B cell (primary cell): ENCODE results near the gene TSPAN33. TPM values are rescaled to one million over a fixed set of nuclear protein-coding genes. Genes with fewer than 3 reads are reported as not detected.

ENCODE experiments used
- ATAC-seq: fragments of 200-7000 bp; cut with Tn5 transposase; one replicate; pipeline ENCODE4 v1.10.0; 2021; ENCODE audit warnings: low read depth, mild to moderate bottlenecking, moderate number of reproducible peaks, moderate library complexity
- CTCF ChIA-PET: fragments of 350-600 bp; sonication (Branson Sonifier 250); formaldehyde crosslinking; loops from one replicate; lab custom pipeline; 2021; ENCODE audit warnings: antibody characterized with exemption, inconsistent platforms; lab: Charles Lee
- POLR2A ChIA-PET: fragments of 350-600 bp; sonication (Branson Sonifier 250); formaldehyde crosslinking; loops from one replicate; lab custom pipeline; 2021; ENCODE audit warnings: antibody characterized with exemption; lab: Charles Lee
- DNase-seq: peaks from one replicate; pipeline ENCODE4 v3.0.0; 2013
- H2AFZ ChIP-seq: 2 replicates; pipeline ENCODE4 v1.6.1; 2012; ENCODE audit warnings: mild to moderate bottlenecking, low read depth, low read length; ENCODE audit not compliant: insufficient read depth, poor library complexity, severe bottlenecking
- H3K27ac ChIP-seq, 2 donors: 1 replicate in 1 of 2; 2 replicates in 1 of 2; pipeline ENCODE4 v1.5.1; 2012 to 2013; ENCODE audit warnings: low read length in 2 of 2, mild to moderate bottlenecking in 2 of 2, moderate library complexity in 1 of 2
- H3K27me3 ChIP-seq, 4 experiments: fragments of 200-600 bp in 1 of 4; sonication (generic) in 1 of 4; replicated peaks in 1 of 4; 1 replicate in 2 of 4; 2 replicates in 2 of 4; pipeline versions ENCODE4 v1.6.1 to v1.7.0; 2013 to 2016; ENCODE audit warnings: low read length in 3 of 4, mild to moderate bottlenecking in 2 of 4, mixed read lengths in 1 of 4, moderate library complexity in 1 of 4; ENCODE audit not compliant: insufficient read depth in 4 of 4, control insufficient read depth in 3 of 4; ENCODE audit errors: control extremely low read depth in 1 of 4
- H3K36me3 ChIP-seq, 2 experiments: replicated peaks in 1 of 2; 1 replicate in 1 of 2; 2 replicates in 1 of 2; pipeline versions ENCODE4 v1.6.1 to v1.7.1; 2013; ENCODE audit warnings: low read length in 1 of 2; ENCODE audit not compliant: insufficient read depth in 2 of 2, control insufficient read depth in 1 of 2; ENCODE audit errors: control extremely low read depth in 1 of 2, extremely low read depth in 1 of 2
- H3K4me1 ChIP-seq, 2 donors: fragments of 200-600 bp in 1 of 2; sonication (generic) in 1 of 2; 1 replicate in 1 of 2; 2 replicates in 1 of 2; pipeline versions ENCODE4 v1.5.1 to v1.6.1; 2013 to 2017; ENCODE audit warnings: low read length in 2 of 2; ENCODE audit not compliant: control insufficient read depth in 2 of 2, insufficient read depth in 2 of 2
- H3K4me2 ChIP-seq: replicated peaks from 2 replicates; pipeline ENCODE3; 2012; ENCODE audit warnings: mild to moderate bottlenecking, low read depth, low read length; ENCODE audit not compliant: poor library complexity, severe bottlenecking
- H3K4me3 ChIP-seq, 5 experiments: fragments of 200-600 bp in 1 of 5; sonication (generic) in 1 of 5; 1 replicate in 3 of 5; 2 replicates in 2 of 5; pipeline versions ENCODE4 v1.5.1 to v1.7.0; 2011 to 2016; ENCODE audit warnings: low read length in 4 of 5, mild to moderate bottlenecking in 4 of 5, low read depth in 2 of 5, control low read depth in 1 of 5, moderate library complexity in 1 of 5; ENCODE audit not compliant: insufficient read depth in 1 of 5; ENCODE audit errors: control extremely low read depth in 1 of 5, extremely low read depth in 1 of 5
- H3K79me2 ChIP-seq: fragments of 200-600 bp; sonication (generic); one replicate; pipeline ENCODE4 v1.6.0; 2016; ENCODE audit warnings: low read length; ENCODE audit not compliant: control insufficient read depth, insufficient read depth
- H3K9ac ChIP-seq: fragments of 200-600 bp; sonication (generic); 2 replicates; pipeline ENCODE4 v1.6.1; 2017; ENCODE audit warnings: mild to moderate bottlenecking, low read length, moderate library complexity
- H3K9me3 ChIP-seq, 3 donors: one replicate each; pipeline versions ENCODE4 v1.6.1 to v1.7.1; 2013; ENCODE audit warnings: low read length in 2 of 3; ENCODE audit not compliant: control insufficient read depth in 2 of 3, insufficient read depth in 1 of 3; ENCODE audit errors: control extremely low read depth in 1 of 3
- H4K20me1 ChIP-seq: 2 replicates; pipeline ENCODE4 v1.6.0; 2012; ENCODE audit warnings: mild to moderate bottlenecking, low read length; ENCODE audit not compliant: insufficient read depth, control insufficient read depth, poor library complexity, severe bottlenecking
- H3K27ac Mint-ChIP-seq: one replicate; pipeline ENCODE4 v1.8.0; 2021; ENCODE audit warnings: mixed read lengths
- H3K27me3 Mint-ChIP-seq: one replicate; pipeline ENCODE4 v1.8.0; 2021; ENCODE audit warnings: mixed read lengths
- H3K4me1 Mint-ChIP-seq: one replicate; pipeline ENCODE4 v1.8.0; 2021; ENCODE audit warnings: mixed read lengths
- H3K4me3 Mint-ChIP-seq: one replicate; pipeline ENCODE4 v1.8.0; 2021; ENCODE audit warnings: mixed read lengths
- H3K9me3 Mint-ChIP-seq: one replicate; pipeline ENCODE4 v1.8.0; 2022; ENCODE audit warnings: mixed read lengths; ENCODE audit not compliant: insufficient read depth
- CTCF ChIP-seq: fragments of 200-600 bp; IDR thresholded peaks from one replicate; pipeline ENCODE4 v1.8.0; 2022; ENCODE audit warnings: antibody characterized with exemption, mild to moderate bottlenecking
- EZH2 ChIP-seq: IDR thresholded peaks from 2 replicates; pipeline ENCODE4 v1.6.1; 2012; ENCODE audit warnings: borderline replicate concordance, low read depth, mild to moderate bottlenecking, moderate library complexity, low read length; ENCODE audit not compliant: insufficient read depth, poor library complexity, severe bottlenecking
- WGBS: methylation state at CpG from one replicate; pipeline ENCODE4 v1.1.5; 2013; ENCODE audit warnings: missing lambda C conversion rate; ENCODE audit not compliant: insufficient coverage; 5-methylcytosine and 5-hydroxymethylcytosine counted together
- intact Hi-C: fragments of 100-400 bp; cut with micrococcal nuclease; formaldehyde crosslinking; loops from one replicate; pipeline ENCODE4 v1.10.0; 2022
- polyA plus RNA-seq: library from polyadenylated mRNA; depleted of rRNA; stranded (reverse); fragments of >200 nt; gene quantifications from 2 replicates; pipeline ENCODE4 v1.2.3, GENCODE V29; 2012
- total RNA-seq, 2 donors: library from RNA; stranded (reverse); fragments of 120-200 nt in 1 of 2; gene quantifications; 1 replicate in 1 of 2; 2 replicates in 1 of 2; pipeline versions ENCODE4 v1.2.3 to v1.2.4, GENCODE V29; 2013 to 2022

TSPAN33 gene
- total and polyA plus RNA-seq, 2 donors (not counting 1 experiment from before 2014, with no cell fraction given) = 111 TPM

- H3K79me2 ChIP-seq = peaks cover 91% of the 10 kb centered on the region
- peak overlapping the region; percentile 81 to 97 for H3K27ac ChIP-seq
- H3K27me3 ChIP-seq = no peaks in the 10 kb centered on the region
- no peaks in the 10 kb centered on the region for H3K27me3 Mint-ChIP-seq
- ChIA-PET CTCF (interaction anchor here (0.5 to 8.9 kb wide), 10 partner anchors 12 to 207 kb away, joined by 3 to 168 read pairs (median 6); partner anchors contain the start of gene TNPO3), POLR2A (interaction anchor here (3.5 kb wide), 1 partner anchor 12 kb away, joined by 25 read pairs; no protein-coding TSS in a partner anchor)
- H3K4me2 ChIP-seq = peak overlapping the region; percentile 79
- no peaks in the 10 kb centered on the region for H3K9me3 ChIP-seq
- peaks cover 0 to 32% of the 10 kb centered on the region in 2 experiments for H3K36me3 ChIP-seq
- DNase-seq = no peak
- no peak for TF ChIP-seq CTCF
- TF ChIP-seq EZH2 = no peak
- 65% methylated on average over 2 of the region's 3 CpGs for WGBS
- peaks cover 57 to 63% of the 10 kb centered on the region in 2 donors for H3K4me1 ChIP-seq
- peak overlapping the region; percentile 93 for H3K4me3 Mint-ChIP-seq
- intact Hi-C loops = loop anchor here (2.0 kb wide), 2 partner anchors 21 to 57 kb away; no protein-coding TSS in a partner anchor
- peak overlapping the region; percentile 99 for H3K27ac Mint-ChIP-seq
- peak overlapping the region in 1 of 5 experiments; percentile 100 for H3K4me3 ChIP-seq
- H2AFZ ChIP-seq = no peak overlapping the region
- ATAC-seq = no peak
- H3K9ac ChIP-seq = peak overlapping the region; percentile 95
- H3K4me1 Mint-ChIP-seq = peaks cover 82% of the 10 kb centered on the region
- H4K20me1 ChIP-seq = peaks cover 37% of the 10 kb centered on the region
- H3K9me3 Mint-ChIP-seq = no peaks in the 10 kb centered on the region
Observed at GRCh38 chr7:129147731-129148130, 3.2 kb downstream of the TSPAN33 start.

GRCh38 chr7:129149511-129149910, 5.0 kb downstream of the TSPAN33 start:
- ChIA-PET POLR2A (interaction anchor here (0.7 kb wide), 1 partner anchor 506 kb away, joined by 3 read pairs; no protein-coding TSS in a partner anchor), CTCF (interaction anchor here (1.2 to 8.9 kb wide), 4 partner anchors 10 to 722 kb away, joined by 3 to 168 read pairs (median 10); no protein-coding TSS in a partner anchor)
- DNase-seq (no peak), ATAC-seq (no peak)
- H3K4me3 ChIP-seq = no peak overlapping the region
- WGBS = 83% methylated on average over 3 of the region's 8 CpGs
- H3K27ac Mint-ChIP-seq = peak overlapping the region; percentile 99
- peak overlapping the region; percentile 44 for H3K4me3 Mint-ChIP-seq
- H3K9me3 Mint-ChIP-seq = no peaks in the 10 kb centered on the region
- intact Hi-C loops = no loop called here
- TF ChIP-seq CTCF (no peak), EZH2 (no peak)
- H3K4me1 ChIP-seq = peaks cover 51 to 54% of the 10 kb centered on the region in 2 donors
- no peaks in the 10 kb centered on the region for H3K27me3 ChIP-seq
- peak overlapping the region in 1 of 2 donors; percentile 97 for H3K27ac ChIP-seq
- H3K9me3 ChIP-seq = no peaks in the 10 kb centered on the region
- H3K27me3 Mint-ChIP-seq = no peaks in the 10 kb centered on the region
- H3K79me2 ChIP-seq = peaks cover 97% of the 10 kb centered on the region
- peaks cover 0 to 35% of the 10 kb centered on the region in 2 experiments for H3K36me3 ChIP-seq
- H3K9ac ChIP-seq = no peak overlapping the region
- H3K4me2 ChIP-seq = peak overlapping the region; percentile 79
- no peak overlapping the region for H2AFZ ChIP-seq
- H4K20me1 ChIP-seq = peaks cover 49% of the 10 kb centered on the region
- H3K4me1 Mint-ChIP-seq = peaks cover 77% of the 10 kb centered on the region
